NCI-H1436 treated with DMSO at 0.1 percent for 48 hours (cell line): Measurements from ENCODE around the gene KCNN3.

Experiments
- DNase-seq: peaks from one replicate; lab custom pipeline; 2025; lab: John Stamatoyannopoulos, UW

KCNN3 gene

GRCh38 chr1:154840269-154841176, 29.6 kb downstream of the KCNN3 start:
- DNase-seq: no peak

- no peak for DNase-seq
Measured at GRCh38 chr1:154839691-154840090, 30.4 kb downstream of the KCNN3 start.

DNA sequence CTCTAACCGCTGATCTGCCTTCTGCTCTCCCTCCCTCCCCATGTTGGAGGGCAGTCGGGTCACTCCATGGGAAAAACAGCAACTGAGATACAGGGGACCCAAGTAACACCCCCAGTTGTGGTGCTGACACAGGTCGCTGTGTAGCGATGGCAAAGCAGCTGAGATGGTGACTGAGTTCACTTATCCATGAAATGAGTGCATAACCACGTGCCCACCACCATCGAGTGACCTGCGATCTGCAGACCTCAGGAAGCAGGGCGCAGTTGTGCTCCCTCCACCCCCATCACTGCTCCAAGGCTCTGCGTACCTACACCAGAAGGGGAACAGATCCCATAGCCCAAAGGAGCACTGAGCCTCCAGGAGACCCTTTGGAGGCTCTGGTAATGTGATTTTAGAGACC, 31.1 kb downstream of the KCNN3 start:
- no peak for DNase-seq

DNA sequence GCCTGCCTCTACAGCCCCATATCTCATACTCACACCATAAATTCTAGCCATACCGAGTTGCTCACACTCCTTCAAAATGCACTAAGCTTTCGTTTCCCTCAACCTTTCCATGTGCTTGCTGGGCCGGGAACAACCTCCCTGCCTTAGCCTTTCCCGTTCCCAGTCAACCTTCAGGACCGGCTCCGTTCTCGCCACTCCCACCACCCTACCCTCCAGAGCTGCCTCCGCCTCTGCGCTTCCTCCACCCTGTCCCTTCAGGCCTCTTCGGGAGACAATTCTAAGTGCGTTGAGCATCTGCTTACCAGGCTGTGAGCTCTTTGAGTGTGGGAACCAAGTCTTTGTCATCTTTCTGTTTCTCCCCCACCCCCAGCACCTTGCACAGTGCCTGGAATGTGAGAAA, 31.6 kb downstream of the KCNN3 start:
- no peak for DNase-seq

GRCh38 chr1:154837672-154838171, 32.4 kb downstream of the KCNN3 start:
- no peak for DNase-seq

- DNase-seq: no peak
Measured at GRCh38 chr1:154837034-154837671, 32.9 kb downstream of the KCNN3 start.

DNA sequence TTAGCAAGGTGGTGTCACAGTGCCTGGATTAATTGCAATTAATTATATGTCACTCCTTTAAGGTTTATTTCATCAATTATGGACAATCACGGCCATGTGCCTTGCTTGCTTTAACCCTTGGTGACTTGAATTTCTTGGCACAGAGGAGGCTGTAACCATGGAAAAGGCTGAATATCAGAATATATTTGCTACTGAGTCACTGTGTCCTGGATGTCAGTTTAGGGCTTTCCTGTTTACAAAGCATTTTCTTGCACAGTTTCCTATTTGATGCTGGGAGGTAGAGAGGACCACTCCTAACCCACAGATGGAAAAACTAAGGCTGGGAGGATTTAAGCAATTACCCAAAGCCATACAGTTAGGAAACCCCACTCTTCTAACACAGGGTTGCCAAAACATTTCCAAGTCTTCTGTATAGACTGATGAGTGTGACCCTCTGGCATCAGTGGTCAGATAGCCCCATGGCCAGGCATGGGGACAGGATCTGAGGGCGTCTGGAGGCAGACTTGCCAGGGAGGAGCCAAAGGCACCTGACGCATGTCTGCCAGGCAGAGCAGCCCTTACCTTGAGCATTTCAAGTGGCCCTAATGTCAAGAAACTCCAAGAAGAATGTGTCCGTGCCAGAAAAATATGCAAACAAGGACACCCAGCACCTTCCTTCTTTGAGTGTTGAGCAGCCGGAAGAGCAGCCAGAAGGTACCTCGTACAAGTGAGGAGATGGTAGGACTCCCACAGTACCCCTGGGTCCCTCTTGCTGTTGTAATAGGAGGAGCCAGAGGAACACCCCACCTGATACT, 34.4 kb downstream of the KCNN3 start:
- no peak for DNase-seq

DNA sequence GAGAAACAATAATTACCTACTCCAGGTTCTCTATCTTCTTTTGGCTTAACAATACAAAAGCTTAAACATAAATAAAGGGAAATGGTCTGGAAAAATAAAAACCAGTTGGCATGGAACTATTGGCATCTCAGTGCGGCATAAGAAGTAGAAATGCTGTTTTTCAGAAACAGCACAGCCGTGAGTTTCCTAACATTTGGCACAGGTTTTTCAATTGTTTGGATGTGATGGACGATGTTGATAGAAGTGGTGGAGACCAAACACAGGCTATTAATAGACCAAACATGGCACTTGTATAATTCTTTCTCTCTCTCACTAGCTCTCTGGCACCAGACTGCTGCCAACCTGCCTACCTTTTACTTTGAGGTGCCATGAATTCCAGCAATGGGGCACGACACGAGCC, 36.2 kb downstream of the KCNN3 start:
- DNase-seq: no peak

GRCh38 chr1:154833209-154833608, 36.9 kb downstream of the KCNN3 start:
- no peak for DNase-seq

DNA sequence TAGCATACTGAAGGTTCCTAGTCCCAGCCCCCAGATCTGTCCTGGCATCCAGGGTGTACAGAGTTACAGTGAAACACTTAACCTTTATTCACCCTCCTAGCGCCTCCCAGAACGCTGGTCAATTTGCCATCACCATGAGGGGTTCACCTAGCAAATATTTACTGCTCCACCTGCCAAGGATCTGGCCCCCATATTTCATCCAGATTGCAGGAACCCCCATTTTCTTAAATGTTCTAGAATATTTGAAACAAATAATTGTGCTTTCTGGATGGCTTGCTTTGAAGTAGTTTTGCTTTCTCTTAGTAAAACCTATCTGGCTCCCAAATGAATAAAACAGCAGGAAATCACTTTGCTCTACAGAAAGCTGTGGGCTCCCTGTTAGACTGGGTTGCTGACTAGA, 37.7 kb downstream of the KCNN3 start:
- no peak for DNase-seq

GRCh38 chr1:154831462-154831861, 38.6 kb downstream of the KCNN3 start:
- no peak for DNase-seq

DNA sequence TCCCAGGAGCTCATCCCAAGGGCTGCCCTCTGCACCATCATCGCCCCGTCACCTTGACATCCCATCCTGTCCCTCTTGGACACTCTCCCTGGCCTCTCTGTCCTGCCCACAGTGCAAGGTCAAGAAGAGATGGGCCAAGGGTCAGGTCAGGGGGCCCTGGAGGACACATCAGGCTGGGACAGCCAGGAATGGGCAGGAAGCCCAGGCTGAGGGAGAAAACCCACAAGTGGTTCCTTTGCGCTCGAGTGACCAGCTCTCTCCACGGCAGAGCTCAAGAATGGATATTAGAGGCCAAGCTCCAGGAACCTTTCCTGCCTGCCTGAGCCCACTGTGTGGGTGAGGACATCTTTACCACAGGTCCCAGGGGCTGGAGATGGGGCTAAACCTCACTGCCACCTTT, 41.0 kb downstream of the KCNN3 start:
- no peak for DNase-seq

DNA sequence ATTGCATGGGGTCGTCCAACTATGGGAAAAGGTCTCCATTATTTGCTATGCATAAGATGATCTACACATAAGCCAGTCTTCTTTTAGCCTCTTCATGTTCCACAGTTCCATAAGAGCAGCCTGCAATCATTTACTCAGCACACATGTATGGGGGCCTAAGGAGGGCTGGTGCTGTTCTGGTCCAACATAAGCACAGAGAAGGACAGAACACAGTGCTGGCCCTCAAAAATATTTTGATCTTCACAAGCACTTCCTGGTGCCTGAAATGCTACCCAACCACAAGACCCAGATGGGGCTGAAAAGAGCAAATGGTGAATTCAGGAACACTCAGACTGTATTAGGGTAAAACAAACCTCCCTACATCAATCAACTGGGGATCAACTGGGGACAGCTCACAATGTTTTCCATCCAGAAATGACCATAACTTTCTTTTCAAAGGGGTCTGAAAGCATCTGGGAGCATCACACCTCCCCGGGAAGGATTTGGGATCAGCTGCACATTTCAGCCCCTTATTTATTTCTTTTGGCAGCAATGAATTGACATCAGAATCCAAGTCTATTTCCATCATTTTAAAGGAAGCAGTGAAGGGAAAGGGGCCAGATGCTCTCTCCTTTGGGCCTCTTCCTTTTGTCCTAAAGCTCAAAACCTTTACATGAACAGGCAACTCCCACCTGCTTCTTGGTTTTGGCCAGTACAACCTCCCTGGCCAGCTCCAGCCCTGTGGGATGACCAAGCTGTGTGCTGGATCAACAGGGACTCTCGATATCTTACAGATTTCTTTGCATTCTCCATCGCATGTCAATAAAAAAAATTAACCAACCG, 45.7 kb downstream of the KCNN3 start:
- DNase-seq: no peak

DNA sequence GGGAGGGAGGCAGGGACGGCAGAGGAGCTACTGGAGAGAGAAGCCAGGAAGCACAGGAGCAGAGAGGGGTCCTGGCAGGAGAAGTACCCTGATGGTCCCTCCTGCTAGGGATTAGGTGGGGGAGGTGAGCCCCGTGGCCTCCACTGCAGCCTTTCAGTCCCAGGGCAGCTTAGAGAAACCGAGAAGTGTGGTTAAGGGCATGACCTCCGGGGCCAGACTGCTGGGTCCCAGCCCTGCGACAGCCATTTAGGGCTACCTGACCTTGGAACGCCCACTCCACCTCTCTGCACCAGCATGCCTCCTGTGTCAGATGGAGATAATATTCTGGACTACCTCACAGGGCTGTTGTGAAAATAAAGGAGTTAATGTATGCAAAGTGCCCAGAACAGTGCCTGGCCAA, 47.4 kb downstream of the KCNN3 start:
- no peak for DNase-seq

DNA sequence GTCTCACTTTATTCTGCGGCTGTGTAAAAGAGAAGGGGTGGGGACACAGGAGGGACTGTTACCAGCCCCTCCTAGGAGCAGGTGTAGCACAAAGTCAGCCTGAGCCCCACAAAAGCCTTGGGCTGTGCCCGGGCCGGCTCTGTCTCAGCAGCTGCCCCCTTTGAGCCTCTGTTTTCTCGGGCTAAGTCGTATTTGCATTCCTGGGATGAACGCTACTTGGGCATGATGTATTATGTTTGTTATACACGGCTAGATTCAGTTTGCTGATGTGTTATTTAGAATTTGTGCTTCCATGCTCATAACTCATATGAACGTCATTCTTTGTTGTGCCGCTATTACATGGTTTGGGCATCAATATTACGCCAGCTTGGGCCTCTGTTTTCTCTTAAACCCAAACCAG, 47.8 kb downstream of the KCNN3 start:
- DNase-seq: no peak

DNA sequence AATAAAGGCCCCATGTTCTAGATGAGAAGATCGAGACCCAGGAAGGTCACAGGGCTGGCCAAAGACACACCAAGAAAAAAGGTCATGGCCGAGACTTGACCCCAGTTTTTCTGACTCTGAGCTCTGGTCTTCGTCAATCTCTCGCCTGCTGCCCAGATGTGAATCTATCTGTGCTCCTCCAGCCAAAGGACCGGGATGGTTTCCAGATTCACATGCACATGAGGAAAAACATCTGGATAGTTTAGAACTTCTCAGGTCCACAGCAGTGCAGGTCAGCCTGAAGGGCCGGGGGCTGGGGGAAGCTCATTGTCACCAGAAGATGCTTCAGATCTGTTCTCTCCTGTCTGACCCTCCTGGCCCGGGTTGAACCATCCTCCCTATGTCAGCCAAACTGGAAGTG, 49.0 kb downstream of the KCNN3 start:
- DNase-seq: no peak

GRCh38 chr1:154820646-154821045, 49.4 kb downstream of the KCNN3 start:
- DNase-seq: no peak

DNA sequence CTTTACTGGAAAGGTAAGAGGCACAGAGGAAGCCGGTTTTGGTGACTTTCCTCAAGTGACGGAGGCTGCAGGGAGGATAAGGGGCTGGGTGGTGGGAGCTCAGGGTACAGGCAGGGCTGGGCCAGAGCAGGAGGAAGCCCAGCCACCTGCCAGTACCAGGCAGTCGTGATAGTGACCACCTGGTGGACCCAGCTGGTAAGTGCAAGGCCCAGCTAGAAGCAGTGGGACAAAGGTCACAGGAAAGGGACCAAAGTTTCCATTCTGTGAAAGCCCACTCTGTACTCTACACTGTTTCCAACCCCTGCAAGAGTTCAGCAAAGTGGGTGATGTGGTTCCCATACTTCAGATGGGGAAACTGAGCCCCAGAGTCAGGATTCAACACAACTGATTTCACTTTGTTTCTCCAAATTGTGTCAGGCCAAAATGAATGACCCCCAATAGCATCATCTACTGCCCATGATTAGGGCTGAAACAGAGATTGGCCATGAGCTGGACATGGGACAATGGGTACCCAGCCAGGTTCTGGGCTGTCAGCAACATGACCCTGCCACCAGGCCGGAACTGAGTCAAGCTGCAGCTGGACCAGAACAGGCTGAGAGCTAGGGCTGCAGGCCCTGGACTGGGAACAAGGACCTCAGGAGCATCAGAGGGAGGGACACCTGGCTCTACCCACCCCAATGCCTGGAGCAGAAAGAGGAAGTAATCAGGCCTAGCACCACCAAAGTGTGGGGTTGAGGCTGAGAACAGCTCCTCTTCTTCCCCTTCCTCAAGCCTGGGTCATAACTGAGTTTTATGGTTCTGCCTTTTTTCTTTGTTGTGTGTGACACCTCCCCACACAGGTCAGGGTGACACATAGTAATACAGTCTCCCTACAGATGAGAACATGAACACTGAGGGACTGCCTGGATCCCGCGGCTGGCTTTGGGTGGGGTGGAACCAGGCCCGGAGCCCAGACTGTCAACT, 50.2 kb downstream of the KCNN3 start:
- DNase-seq: no peak

DNA sequence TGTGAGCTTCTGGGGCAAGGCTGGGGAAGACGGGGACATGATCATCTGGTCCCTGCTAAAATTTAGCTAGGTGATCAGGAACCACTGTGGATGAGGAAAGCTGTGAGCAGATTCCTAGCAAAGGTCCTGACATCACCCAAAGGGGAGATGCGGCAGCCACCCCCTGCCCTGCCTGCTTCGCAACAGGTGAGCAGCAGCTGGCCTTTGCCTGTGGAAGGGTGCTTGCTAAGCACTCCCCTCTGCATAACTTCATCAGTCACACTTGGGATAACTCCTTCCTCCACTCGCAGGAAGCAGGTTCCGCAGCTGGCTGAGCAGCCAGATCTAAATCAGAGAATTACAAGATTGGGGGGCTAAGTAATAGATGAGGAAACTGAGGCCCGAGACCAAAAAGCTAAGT, 51.2 kb downstream of the KCNN3 start:
- DNase-seq: no peak

- no peak for DNase-seq
Measured at GRCh38 chr1:154816937-154817336, 53.1 kb downstream of the KCNN3 start.

DNA sequence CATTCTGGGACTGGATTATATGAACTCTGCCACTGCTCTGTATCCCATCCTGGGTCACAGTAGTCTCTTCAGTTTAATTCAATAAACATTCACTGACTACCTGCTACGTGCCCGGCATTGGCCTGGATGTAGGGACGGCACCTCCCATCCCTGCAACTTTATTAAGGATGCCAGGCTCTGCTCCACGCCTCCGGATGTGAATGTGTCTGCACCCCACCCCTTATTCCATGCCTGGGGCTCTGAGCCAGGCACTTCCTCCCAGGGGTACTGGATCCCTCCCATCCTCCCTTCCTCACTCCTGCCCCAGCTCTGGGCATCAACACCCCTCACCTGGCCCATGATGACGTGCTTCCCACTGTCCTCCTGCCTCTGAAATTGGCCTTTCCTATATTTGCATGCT, 53.7 kb downstream of the KCNN3 start:
- no peak for DNase-seq
